Breast epithelium (tissue), 3 donors: ENCODE measurements around the gene AOX1.

Experiments
- POLR2AphosphoS5 ChIP-seq, 3 donors: sonication (generic); formaldehyde crosslinking; IDR thresholded peaks; one replicate each; pipeline ENCODE4 v1.6.1; 2017; ENCODE audit warnings: antibody characterized with exemption in 3 of 3
- TF ChIP-seq, protein P1 (sequence below), 3 donors: fragments of 450-650 bp; IDR thresholded peaks; one replicate each; pipeline ENCODE4 v1.5.1; 2016 to 2017; ENCODE audit warnings: antibody characterized with exemption in 3 of 3, mild to moderate bottlenecking in 3 of 3, moderate library complexity in 3 of 3

GRCh38 chr2:200592406-200593075 is 6.7 kb downstream of the AOX1 start:
- TF ChIP-seq POLR2AphosphoS5 (IDR thresholded peaks at IDR 0.05) = no peak
- TF ChIP-seq, protein P1, sequence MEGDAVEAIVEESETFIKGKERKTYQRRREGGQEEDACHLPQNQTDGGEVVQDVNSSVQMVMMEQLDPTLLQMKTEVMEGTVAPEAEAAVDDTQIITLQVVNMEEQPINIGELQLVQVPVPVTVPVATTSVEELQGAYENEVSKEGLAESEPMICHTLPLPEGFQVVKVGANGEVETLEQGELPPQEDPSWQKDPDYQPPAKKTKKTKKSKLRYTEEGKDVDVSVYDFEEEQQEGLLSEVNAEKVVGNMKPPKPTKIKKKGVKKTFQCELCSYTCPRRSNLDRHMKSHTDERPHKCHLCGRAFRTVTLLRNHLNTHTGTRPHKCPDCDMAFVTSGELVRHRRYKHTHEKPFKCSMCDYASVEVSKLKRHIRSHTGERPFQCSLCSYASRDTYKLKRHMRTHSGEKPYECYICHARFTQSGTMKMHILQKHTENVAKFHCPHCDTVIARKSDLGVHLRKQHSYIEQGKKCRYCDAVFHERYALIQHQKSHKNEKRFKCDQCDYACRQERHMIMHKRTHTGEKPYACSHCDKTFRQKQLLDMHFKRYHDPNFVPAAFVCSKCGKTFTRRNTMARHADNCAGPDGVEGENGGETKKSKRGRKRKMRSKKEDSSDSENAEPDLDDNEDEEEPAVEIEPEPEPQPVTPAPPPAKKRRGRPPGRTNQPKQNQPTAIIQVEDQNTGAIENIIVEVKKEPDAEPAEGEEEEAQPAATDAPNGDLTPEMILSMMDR (IDR thresholded peaks at IDR 0.05) = no peak
